Kidney (tissue), 14 donors: ENCODE data around the gene KHDC4. TPM values are rescaled to one million over a fixed set of nuclear protein-coding genes. Genes with fewer than 3 reads are reported as not detected.

ENCODE experiments used
- DNase-seq, 5 donors: peaks; one replicate each; pipeline ENCODE4 v3.0.0-alpha.2; 2013 to 2020
- FAIRE-seq: peaks from 2 replicates; lab custom pipeline; 2012; peaks lifted over from hg19 to GRCh38; lab: Jason Lieb, UNC
- H3K27ac ChIP-seq, 2 donors: one replicate each; pipeline ENCODE4 v1.7.0; 2013; ENCODE audit warnings: low read depth in 2 of 2, low read length in 2 of 2, inconsistent platforms in 1 of 2
- H3K27me3 ChIP-seq: one replicate; pipeline ENCODE4 v1.7.1; 2013; ENCODE audit warnings: low read length, inconsistent platforms; ENCODE audit not compliant: control insufficient read depth, insufficient read depth
- H3K36me3 ChIP-seq, 3 donors: one replicate each; pipeline versions ENCODE4 v1.7.0 to v1.7.1; 2013; ENCODE audit warnings: low read length in 3 of 3, control low read depth in 1 of 3, inconsistent platforms in 1 of 3; ENCODE audit not compliant: insufficient read depth in 3 of 3, control insufficient read depth in 2 of 3
- H3K4me1 ChIP-seq, 3 donors: one replicate each; pipeline versions ENCODE4 v1.7.0 to v1.7.1; 2013; ENCODE audit warnings: low read length in 3 of 3, inconsistent platforms in 1 of 3, low read depth in 1 of 3; ENCODE audit not compliant: control insufficient read depth in 2 of 3, insufficient read depth in 2 of 3
- H3K4me3 ChIP-seq, 3 donors: one replicate each; pipeline versions ENCODE4 v1.7.0 to v1.8.1; 2013; ENCODE audit warnings: low read length in 3 of 3, control low read depth in 1 of 3, inconsistent platforms in 1 of 3
- H3K9ac ChIP-seq, 3 donors: one replicate each; pipeline versions ENCODE4 v1.7.0 to v1.7.1; 2013; ENCODE audit warnings: low read length in 3 of 3, control low read depth in 1 of 3, inconsistent platforms in 1 of 3
- H3K9me3 ChIP-seq, 3 donors: one replicate each; pipeline versions ENCODE4 v1.7.0 to v1.7.1; 2013; ENCODE audit warnings: low read length in 3 of 3, control low read depth in 1 of 3, inconsistent platforms in 1 of 3; ENCODE audit not compliant: control insufficient read depth in 2 of 3, insufficient read depth in 1 of 3
- intact Hi-C: fragments of 100-400 bp; cut with DNase I; formaldehyde crosslinking; loops from one replicate; pipeline ENCODE4 v1.11.1; 2022
- polyA plus RNA-seq: library from polyadenylated mRNA; stranded (reverse); fragments of 350-450 nt; fragmentation: Illumina TruSeq; extraction: RNeasy Lipid Tissue Mini Kit (QIAGEN cat#74804); gene quantifications from one replicate; pipeline ENCODE4 v1.2.3, GENCODE V29; 2014; ENCODE audit warnings: low read depth, low replicate concordance; ENCODE audit not compliant: insufficient read depth
- total RNA-seq: library from RNA; stranded (reverse); fragmentation: NEBNext Ultra II Directional; extraction: Animal tissue kit (Norgen Biotek cat#: 25700); gene quantifications from one replicate; pipeline ENCODE4 v1.2.1, GENCODE V29; 2021
- TF ChIP-seq, protein P1 (sequence below): IDR thresholded peaks from 3 replicates; pipeline ENCODE4 v1.5.1; 2012; ENCODE audit warnings: mild to moderate bottlenecking, moderate library complexity, borderline replicate concordance; ENCODE audit not compliant: insufficient read depth; ENCODE audit errors: extremely low read depth
- donor health status: control.
- donor health status: control.
- donor health status: control.
- donor health status: control.
- donor health status: control.
- donor health status: DM: yes; HTN: yes; CAD: no.
- donor health status: Normal renal cell carcinoma (clear cell type).

The KHDC4 gene
- total and polyA plus RNA-seq, 2 donors from 2014 or later, result 19.8 to 57.4 TPM

DNA sequence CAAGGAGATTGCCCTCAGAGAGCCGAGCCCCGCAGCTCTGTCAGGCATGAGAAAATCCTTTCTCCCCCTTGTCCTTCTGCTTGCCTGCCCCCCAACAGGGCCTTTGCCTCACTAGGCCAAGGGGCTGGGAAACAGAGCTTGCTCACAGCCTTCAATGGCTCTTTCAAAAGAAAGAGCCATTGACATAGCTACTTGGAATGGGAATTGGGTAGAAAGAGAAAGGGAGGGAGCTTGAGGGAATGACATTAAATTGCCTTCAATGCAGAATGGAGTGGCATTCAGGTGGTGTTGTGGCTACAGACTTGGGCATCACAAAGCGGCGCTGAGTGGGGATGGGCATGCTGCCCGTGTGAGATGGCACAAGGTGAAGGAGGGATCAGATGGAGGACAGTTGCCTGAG lies 61.7 kb downstream of the KHDC4 start:
- Histone ChIP-seq H3K9me3 (no peaks in the 10 kb centered on the region), H3K9ac (no peak overlapping the region), H3K27me3 (no peaks in the 10 kb centered on the region), H3K4me1 (no peaks in the 10 kb centered on the region), H3K27ac (no peak overlapping the region), H3K36me3 (no peaks in the 10 kb centered on the region), H3K4me3 (no peak overlapping the region)
- DNase-seq, result no peak
- intact Hi-C loops, result no loop called here
- FAIRE-seq, result no peak
- TF ChIP-seq, protein P1, sequence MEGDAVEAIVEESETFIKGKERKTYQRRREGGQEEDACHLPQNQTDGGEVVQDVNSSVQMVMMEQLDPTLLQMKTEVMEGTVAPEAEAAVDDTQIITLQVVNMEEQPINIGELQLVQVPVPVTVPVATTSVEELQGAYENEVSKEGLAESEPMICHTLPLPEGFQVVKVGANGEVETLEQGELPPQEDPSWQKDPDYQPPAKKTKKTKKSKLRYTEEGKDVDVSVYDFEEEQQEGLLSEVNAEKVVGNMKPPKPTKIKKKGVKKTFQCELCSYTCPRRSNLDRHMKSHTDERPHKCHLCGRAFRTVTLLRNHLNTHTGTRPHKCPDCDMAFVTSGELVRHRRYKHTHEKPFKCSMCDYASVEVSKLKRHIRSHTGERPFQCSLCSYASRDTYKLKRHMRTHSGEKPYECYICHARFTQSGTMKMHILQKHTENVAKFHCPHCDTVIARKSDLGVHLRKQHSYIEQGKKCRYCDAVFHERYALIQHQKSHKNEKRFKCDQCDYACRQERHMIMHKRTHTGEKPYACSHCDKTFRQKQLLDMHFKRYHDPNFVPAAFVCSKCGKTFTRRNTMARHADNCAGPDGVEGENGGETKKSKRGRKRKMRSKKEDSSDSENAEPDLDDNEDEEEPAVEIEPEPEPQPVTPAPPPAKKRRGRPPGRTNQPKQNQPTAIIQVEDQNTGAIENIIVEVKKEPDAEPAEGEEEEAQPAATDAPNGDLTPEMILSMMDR, result no peak

DNA sequence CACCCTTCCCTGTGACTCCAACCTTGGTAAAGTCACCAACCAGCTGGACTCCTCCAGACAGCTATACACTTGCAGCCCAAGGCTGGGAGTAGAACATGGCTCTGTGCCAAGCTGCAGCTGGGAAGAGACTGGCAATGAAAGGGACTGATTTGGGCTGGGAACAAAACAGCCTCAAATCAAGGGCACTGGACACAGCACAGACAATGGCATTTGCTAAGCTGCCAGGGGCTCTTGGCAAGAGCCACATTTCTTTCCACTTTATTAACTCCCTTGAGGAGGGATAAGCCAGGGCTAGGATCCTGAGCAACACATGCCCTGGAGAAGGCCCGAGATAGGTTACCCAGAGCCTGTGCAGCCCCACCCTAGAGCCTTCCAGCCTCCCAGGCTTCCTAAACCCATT lies 62.8 kb downstream of the KHDC4 start:
- TF ChIP-seq, protein P1, result no peak
- FAIRE-seq (no peak), DNase-seq (no peak)
- H3K27me3 ChIP-seq, result no peaks in the 10 kb centered on the region
- no peaks in the 10 kb centered on the region for H3K36me3 ChIP-seq
- H3K9ac ChIP-seq, result no peak overlapping the region
- no peaks in the 10 kb centered on the region for H3K4me1 ChIP-seq
- H3K27ac ChIP-seq, result no peak overlapping the region
- no peak overlapping the region for H3K4me3 ChIP-seq
- intact Hi-C loops, result no loop called here
- no peaks in the 10 kb centered on the region for H3K9me3 ChIP-seq

DNA sequence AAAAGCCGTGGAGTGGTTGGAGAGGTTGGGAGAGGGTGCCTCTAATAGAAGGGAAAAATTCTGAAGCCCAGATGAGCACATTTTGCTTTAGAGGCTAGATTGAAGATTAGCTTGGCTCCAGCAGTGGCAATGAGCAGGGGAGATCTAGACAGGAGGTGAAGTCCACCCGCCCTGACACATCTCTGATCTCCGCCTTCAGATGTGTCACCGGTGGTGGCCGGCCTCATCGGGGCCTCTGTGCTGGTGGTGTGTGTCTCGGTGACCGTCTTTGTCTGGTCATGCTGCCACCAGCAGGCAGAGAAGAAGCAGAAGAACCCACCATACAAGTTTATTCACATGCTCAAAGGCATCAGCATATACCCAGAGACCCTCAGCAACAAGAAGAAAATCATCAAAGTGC lies 66.4 kb downstream of the KHDC4 start:
- TF ChIP-seq, protein P1, result no peak
- FAIRE-seq, result no peak
- H3K36me3 ChIP-seq, result no peaks in the 10 kb centered on the region
- H3K4me3 ChIP-seq, result no peak overlapping the region
- intact Hi-C loops, result no loop called here
- no peaks in the 10 kb centered on the region for H3K27me3 ChIP-seq
- H3K27ac ChIP-seq, result no peak overlapping the region
- no peak overlapping the region for H3K9ac ChIP-seq
- no peaks in the 10 kb centered on the region for H3K4me1 ChIP-seq
- no peak for DNase-seq
- H3K9me3 ChIP-seq, result no peaks in the 10 kb centered on the region

DNA sequence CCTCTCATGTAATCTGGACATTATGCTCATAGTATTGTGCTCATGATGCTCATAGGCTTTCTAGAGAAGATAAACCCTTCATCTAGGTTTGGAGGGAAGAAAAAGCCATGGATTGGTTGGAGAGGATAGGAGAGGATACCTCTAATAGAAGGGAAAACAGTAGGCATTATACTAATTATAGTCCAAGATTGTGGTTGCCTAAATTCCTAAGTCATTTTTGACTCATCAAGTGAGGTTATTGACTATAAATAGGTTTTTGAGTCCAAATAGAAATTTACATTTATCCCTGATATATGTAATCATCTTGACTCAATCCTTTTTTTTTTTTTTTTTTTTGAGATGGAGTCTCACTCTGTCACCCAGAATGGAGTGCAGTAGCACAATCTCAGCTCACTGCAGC lies 69.8 kb downstream of the KHDC4 start:
- H3K27ac ChIP-seq, result no peak overlapping the region
- TF ChIP-seq, protein P1, result no peak
- H3K27me3 ChIP-seq, result no peaks in the 10 kb centered on the region
- FAIRE-seq (no peak), DNase-seq (no peak)
- no peak overlapping the region for H3K9ac ChIP-seq
- no peak overlapping the region for H3K4me3 ChIP-seq
- H3K4me1 ChIP-seq, result peaks cover 0 to 5% (median 0%) of the 10 kb centered on the region in 3 donors
- no peaks in the 10 kb centered on the region for H3K9me3 ChIP-seq
- intact Hi-C loops, result no loop called here
- H3K36me3 ChIP-seq, result no peaks in the 10 kb centered on the region
